HG03558 (cell line): ENCODE results near the gene OR1E1.
"Not testable (repeated sequence)": the region's sequence is repeated elsewhere in the genome, so short reads cannot be mapped to it uniquely, and the experiment has no call there.

ENCODE experiments used
- ATAC-seq: cut with Tn5 transposase; IDR thresholded peaks from one replicate; pipeline ENCODE4 v1.9.1; 2021; ENCODE audit warnings: moderate number of reproducible peaks; ENCODE audit not compliant: unreplicated experiment; ENCODE audit errors: extremely low read depth

The OR1E1 gene

GRCh38 chr17:3398310-3398709 lies at the start of gene OR1E1:
TSS of gene OR1E1 (minus strand) at chr17:3398410. CDS start at chr17:3398410, 0 bp downstream.
- no peak for ATAC-seq

- no peak for ATAC-seq
These were observed 49.4 kb upstream of the OR1E1 start for GRCh38 chr17:3447625-3448024.

GRCh38 chr17:3440451-3440850 lies 42.2 kb upstream of the OR1E1 start:
- ATAC-seq, result no peak

- no peak for ATAC-seq
These were observed 40.2 kb upstream of the OR1E1 start for GRCh38 chr17:3438368-3438767.

- no peak for ATAC-seq
These were observed 35.5 kb upstream of the OR1E1 start, which contains the start of gene OR1E2 for GRCh38 chr17:3433741-3434140. TSS of gene OR1E2 (minus strand) at chr17:3433841. CDS start at chr17:3433841, 0 bp downstream.

- ATAC-seq, result not testable (repeated sequence)
These were observed 35.0 kb upstream of the OR1E1 start for GRCh38 chr17:3433215-3433614.

- ATAC-seq, result no peak
These were observed 20.0 kb upstream of the OR1E1 start for GRCh38 chr17:3418222-3418621.

GRCh38 chr17:3415610-3416009 lies 17.4 kb upstream of the OR1E1 start:
- ATAC-seq, result no peak

- ATAC-seq, result not testable (repeated sequence)
These were observed 14.0 kb upstream of the OR1E1 start for GRCh38 chr17:3412216-3412615.

- ATAC-seq, result no peak
These were observed 12.9 kb upstream of the OR1E1 start, which contains the start of gene OR3A3 for GRCh38 chr17:3411070-3411469. TSS of gene OR3A3 (plus strand) at chr17:3411370.

GRCh38 chr17:3403856-3404255 lies 5.6 kb upstream of the OR1E1 start:
- ATAC-seq, result not testable (repeated sequence)

GRCh38 chr17:3401786-3402185 lies 3.6 kb upstream of the OR1E1 start:
- no peak for ATAC-seq

GRCh38 chr17:3400055-3400454 lies 1.8 kb upstream of the OR1E1 start:
- no peak for ATAC-seq

- not testable (repeated sequence) for ATAC-seq
These were observed 409 bp downstream of the OR1E1 start for GRCh38 chr17:3397801-3398200.

- ATAC-seq, result no peak
These were observed 8.4 kb downstream of the OR1E1 start for GRCh38 chr17:3389791-3390190.

GRCh38 chr17:3385869-3386816 lies 12.1 kb downstream of the OR1E1 start, which contains the start of gene OR3A2:
TSS of gene OR3A2 (minus strand) at chr17:3386308.
- ATAC-seq, result no peak

- ATAC-seq, result no peak
These were observed 16.3 kb downstream of the OR1E1 start for GRCh38 chr17:3381957-3382356.

GRCh38 chr17:3378321-3378720 lies 19.9 kb downstream of the OR1E1 start:
- no peak for ATAC-seq

- ATAC-seq, result not testable (repeated sequence)
These were observed 27.0 kb downstream of the OR1E1 start for GRCh38 chr17:3371167-3371566.
